GM19240 (cell line): Measurements from ENCODE around the gene PRLH.

Source experiments
- DNase-seq: peaks from one replicate; pipeline ENCODE4 v3.0.0; 2011; ENCODE audit warnings: low spot score; ENCODE audit not compliant: insufficient read length

The PRLH gene

DNA sequence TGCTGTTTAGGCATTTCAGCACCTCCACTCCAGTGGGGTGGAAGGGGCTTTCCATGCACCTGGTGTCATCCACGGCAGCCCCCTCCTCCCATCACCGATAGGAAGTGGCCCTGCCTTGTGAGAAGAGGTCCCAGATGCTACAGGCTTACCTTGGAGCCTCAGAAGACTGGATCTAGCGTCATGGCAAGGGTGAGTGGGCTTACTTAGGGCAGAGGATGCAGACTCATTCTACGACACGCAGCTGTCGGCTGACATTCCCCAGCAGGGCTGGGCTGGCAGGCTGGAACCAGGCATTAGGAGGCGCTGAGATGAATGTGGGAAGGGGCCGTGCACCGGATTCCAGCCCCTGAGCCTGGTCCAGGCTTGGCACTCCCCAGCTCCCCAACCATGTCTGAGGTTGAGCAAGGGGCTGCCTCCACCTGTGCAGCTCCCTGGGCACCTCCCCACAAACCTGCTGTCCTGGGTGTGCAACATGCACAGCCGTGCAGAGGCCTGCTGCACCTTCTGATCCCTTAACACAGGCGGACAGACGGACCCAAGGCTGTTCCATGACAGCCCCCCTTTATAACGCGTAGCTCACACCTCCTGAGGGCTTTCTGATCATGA is 1.7 kb upstream of the PRLH start:
- no peak for DNase-seq

DNA sequence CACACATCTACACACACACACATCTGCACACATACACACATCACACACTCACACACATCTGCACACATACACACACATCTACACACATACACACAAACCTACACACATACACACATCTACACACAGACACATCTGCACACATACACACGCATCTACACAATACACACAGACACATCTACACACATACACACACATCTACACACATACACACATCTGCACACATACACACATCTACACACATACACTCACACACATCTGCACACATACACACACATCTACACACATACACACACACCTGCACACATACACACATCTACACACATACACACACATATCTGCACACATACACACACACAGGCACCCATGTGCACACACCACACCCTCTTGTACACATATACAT is 400 bp upstream of the PRLH start:
- DNase-seq, result no peak

DNA sequence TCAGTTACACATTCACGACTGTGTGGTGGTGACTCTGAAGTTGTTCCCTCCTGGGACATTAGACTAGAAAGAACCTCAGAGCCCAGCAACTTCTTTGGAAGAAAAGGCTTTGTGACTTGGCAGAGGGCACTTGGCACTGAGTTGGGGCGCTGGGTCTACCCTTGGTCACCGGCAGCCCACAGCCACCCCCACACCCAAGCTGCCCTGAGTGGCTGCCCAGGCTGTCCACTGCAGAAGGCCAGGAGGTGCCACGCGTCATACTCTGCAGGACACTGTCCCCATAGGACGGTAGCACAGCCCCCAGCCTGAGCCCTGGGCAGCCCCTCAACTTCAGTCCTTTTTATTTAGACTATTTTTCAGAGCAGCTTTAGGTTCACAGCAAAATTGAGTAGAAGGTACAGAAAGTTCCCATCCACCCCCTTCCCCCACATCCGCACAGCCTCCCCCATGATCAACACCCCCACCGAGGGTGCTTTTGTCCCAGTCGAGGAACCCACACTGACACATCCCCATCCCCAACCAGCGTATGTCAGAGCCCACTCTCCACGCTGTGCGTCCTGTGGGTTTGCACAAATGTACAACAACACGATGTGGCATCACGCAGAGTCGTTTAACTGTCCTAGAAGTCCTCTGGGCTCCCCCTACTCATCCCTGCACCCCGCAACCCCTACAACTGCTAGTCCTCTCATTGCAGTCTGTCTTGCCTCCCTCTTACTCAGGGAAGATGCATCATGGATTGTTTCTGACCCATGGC is 1.1 kb downstream of the PRLH start:
- DNase-seq, result no peak

DNA sequence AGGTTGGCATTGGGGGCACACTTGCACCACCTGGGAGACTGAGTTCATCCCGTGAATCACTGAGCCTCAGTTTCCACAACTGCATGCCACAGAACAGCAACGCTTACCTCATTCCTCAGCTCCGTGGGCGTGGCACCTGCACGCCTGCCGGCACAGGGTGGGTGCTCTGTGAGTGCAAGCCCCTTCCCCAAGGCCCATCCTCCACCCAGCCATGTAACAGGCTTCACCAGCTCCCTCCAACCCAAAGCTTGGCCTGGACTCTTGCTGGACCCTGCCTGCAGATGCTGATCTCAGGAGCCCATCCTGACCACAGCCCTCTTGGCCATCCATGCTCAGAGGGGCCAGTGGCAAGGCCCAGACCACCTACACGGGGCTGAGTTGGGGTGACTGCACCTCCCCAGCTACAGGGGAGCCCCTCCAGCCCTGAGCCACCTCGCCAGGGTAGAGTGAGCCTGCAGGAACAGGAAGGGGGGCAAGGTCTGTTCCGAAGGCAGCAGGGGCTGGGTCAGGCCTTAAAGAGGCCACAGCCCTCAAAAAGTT is 1.8 kb downstream of the PRLH start:
- no peak for DNase-seq

DNA sequence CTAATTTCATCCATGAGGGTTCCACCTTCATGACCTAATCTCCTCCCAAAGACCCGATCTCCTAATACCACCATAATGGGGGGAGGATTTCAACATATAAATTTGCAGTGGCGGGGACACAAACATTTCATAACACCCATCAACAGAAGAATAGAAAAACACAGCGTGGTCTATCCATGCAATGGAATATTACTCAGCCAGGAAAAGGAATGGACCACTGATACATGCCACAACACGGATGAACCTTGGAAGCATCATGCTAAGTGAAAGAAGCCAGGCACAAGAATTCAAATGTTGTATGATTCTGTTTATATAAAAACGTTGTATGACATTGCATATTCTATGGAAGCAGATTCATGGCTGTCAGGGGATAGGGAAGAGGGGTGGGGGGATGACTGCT is 2.7 kb downstream of the PRLH start:
- no peak for DNase-seq

DNA sequence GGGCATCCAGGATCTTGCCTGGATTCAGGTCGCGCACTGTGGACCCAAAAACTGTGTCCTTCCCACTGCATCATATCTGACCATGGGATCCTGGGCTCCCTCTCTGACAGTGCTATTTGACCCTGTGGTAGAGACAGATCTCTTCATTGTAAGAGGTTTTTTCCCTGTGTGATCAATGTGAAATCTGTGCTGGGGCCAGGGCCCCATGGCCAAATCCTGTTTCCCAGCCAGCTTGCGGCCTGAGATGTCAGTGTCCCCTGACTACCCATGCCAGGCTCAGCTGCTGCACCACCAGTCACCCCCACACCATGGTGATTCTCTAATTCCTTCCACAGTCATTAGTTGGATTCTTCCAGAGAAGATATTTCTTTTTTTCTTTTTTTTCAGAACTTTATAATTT is 3.5 kb downstream of the PRLH start:
- no peak for DNase-seq

DNA sequence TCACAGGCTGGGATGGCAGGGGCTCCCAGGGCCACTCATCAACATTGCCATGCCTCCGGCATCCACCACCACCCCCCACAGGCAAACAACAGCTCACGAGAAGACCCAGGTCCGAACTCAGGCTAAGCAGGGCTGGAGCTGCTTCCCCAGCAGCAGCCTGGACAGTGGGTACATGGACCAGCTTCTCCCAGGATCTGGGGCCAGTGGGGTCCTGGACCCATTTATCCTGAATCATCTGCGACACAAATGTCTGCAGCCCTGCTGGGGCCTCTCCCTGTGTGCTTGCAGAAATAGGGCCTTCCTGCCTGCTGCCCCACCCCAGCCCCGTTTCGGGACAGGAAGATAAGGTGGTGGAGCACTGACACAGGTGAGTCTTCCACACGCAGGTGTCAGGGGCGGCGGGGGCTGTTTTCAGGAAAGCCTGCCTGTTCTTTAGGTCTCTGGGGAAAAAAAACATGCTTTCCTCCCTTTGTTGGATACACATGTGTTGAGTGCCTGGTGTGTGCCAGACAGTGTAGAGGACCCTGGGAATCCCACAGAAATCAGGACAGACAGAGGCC is 4.5 kb downstream of the PRLH start:
- DNase-seq, result no peak

DNA sequence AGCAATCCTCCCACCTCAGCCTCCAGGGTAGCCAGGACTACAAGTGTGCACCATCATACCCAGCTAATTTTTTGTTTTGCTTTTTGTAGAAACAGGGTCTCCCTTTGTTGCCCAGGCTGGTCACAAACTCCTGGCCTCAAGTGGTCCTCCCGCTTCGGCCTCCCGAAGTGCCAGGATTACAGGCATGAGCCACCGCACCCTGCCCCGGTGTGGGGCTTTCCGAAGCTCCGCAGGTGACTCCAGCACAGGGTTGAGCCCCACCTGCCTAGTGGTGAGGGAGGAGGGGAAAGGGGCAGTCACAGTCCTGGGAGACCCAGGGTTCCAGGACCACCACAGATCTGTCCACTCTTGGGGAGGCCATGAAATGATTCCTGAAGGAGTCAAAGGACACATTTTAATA is 5.2 kb downstream of the PRLH start:
- DNase-seq, result no peak

DNA sequence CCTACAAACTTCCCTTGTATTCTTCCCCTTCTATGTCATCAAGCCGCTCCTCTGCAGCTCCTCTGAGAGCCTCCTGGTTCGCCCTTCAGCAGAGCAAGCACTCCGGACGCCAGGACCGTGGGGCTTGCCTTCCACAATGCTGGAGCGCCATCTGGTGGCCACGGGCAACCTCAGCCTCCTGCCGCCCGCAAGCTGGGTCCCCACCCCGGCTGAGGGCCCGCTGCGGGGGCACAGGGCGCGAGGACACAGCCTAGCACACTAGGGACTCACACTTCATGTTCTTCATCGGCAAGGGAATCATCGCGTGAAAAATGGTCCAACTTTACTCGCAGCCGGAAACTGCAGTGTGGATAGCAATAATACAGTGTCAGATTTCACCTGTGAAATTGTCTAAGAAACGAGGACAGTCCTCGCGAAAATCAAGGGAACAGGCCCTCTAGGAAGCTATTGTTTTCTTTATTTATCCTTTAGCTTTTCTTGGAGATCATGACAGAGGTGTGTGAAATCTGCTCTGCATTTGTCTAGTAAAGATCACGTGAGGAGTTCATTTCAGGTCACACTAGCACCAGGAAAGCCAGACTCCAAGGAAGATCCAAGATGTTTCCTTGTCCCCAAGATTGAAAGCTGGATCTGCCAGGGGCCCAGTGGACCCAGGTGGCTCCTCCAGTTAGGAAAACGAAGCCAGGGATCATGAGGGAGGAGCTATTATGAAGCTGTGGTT is 5.8 kb downstream of the PRLH start:
- peak; percentile 99 for DNase-seq

DNA sequence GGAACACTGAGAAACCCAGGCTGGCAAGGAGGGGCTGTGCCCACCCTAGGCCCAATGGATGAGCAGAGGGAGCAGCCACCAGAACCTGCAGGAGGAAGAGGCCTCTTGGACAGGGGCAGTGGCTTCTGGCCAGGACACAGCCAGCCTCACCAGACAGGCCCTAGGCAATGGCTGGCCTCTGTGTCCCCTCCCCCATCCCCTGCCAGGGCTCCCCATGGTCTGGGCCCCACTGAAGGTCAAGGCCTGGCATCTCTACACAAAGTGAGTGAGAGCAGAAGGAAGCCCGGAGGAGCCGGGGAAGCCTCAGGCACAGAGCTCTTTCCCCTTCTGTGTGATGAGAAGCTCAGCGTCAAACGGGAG is 6.3 kb downstream of the PRLH start:
- DNase-seq, result no peak

DNA sequence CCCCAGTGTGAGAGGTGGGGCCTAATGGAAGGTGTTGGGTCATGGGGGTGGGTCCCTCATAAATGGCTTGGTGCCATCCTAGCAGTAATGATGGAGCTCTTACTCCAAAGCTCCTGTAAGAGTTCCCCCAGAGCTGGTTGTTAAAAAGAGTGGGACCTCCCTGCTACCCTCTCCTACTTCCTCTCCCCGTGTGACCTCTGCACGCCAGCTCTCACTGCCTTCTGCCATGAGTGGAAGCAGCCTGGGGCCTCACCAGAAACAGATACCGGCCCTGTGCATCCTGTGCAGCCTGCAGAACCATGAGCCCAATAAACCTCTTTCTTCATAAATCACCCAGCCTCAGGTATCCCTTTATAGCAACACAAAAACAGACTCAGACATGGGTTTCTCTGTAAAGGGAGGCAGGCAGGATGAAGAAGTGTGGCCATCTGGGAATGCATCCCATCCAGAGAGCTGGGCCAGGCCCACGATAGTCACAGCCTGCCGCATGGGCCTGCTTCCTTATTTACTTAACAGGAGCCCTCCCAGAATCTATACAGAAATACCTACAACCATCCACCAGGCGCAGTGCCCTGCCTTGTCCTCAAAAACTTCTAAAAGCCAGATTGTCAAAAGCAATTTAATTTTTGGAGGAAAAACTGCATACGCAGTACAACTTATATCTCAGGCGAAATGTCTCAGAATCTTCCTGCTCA is 7.5 kb downstream of the PRLH start:
- no peak for DNase-seq

DNA sequence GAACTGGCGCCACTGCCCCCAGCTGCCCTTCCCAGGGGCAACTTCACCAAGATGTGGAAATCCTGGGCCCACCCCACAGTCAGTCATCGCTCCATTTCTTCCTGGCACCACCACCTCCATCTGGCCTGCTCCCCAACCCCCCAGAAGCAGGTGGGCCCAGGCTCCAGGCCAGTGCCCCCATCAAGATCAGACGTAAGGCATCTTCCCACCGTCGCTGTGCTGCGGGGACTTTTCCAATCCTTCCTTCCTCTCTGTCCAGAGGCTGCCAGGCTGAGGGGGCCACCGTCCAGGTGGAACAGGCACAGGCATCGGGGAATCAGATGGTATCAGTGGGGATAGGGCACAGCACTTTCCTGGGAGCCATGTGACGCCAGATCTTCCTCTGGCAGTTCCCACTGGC is 8.1 kb downstream of the PRLH start:
- DNase-seq, result no peak

DNA sequence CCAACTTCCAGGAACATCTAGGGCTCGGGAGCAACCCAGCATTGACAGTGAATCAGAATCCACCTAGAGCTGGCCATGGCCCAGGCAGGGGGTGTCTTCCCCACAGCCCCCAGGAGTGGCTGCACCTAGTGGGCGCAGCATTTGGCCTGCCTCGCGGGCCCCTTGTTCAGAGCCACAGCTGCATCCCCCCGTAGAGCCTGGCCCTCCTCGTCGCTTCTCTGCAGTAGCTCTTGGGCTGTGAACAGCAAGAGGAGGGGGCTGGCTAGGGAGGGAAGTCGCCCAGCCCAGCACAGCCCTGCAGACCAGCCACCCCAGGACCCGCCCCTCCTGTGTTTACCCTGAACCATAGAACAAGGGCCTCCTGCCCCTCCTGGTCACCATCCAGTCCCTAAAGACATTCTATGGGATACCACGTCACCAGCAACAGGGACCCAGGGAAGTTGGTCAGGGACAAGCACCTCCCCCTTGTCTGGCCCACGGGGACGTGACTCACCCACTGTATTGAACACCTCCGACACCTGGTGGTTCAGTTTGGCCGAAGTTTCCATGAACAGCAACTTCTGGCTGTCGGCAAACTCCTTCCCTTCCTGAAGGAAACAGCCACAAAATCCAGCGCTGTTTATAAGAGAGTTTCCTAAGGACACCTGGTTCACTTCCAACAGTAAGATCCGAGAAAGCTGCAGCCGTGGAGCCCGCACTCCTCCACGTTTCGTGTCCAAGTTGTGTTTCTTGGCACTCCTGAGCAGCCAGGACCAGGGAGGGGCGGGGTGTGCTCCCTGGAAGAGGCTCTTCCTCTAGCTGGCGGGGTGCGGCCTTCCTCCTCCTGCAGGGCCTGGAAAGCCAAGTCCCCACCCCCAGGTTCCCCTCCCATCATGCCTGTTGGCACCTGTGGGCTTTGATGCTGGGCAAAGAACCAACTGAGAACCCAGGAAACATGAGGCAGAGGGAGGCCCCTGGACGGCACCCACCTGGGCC is 8.8 kb downstream of the PRLH start:
- DNase-seq, result no peak

DNA sequence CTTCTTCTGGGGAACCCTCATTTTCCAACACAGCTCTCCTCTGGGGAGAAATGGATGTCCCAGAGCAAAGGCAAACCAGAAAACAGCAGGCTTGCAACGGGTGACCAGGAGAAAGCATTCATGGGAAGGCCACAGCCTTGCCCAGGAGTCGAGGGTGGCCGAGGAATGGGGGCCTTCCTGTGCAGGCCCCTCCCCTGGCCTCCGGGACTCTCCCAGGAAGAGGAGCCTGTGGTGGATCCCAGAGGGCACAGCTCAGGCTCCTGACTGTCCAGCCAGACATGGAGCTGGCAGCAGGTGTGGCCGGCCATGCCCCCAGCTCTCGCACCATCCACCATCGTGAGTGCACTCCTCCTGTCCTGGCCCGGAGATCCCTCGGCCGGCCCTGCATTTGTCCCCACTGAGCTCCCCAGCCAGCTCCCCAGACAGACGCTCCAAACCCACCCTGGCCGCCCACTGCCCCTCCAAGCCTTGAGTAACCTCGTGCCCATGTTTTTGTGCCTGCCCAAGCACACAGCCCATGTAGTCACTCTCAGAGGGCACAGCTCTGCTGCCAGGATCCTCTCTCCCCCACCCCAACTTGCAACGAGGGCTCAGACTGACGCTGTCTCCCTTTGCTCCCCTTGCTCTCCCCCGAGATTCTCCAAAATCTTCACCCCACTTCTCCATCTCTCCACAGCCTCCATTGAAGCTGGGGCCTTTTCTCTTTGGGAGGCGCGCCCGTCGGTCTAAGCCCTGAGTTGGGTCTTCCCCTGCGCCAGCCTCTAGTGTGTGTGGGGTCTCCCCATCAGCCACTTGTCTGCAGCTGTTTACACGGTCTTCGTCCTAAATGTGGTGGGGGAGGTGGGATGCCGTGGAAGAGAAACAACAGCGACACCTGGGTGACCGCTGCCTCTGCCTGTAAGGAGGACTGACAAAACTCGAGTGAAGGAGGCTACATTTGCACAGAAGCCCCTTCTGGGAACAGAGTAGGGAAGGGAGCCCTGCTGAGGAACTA is 9.8 kb downstream of the PRLH start:
- DNase-seq, result no peak

DNA sequence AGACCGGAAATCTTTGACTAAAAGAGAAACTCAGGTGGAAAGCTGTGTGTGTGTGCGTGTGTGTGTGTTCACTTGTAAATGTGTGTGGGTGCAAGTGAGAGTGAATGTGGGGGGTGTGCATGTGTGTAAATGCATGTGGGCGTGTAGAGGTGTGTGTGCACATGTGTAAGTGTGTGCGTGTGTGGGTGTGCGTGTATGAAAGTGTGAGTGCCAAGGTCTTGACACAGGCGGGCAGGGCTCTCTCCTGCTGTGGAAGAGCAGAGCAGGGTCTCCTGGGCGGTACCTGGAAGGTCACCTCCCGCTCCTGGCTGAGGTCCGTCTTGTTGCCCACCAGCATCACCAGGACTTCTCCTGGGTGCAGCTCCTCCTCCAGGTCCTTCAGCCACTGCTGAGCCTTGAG is 10.6 kb downstream of the PRLH start:
- no peak for DNase-seq

DNA sequence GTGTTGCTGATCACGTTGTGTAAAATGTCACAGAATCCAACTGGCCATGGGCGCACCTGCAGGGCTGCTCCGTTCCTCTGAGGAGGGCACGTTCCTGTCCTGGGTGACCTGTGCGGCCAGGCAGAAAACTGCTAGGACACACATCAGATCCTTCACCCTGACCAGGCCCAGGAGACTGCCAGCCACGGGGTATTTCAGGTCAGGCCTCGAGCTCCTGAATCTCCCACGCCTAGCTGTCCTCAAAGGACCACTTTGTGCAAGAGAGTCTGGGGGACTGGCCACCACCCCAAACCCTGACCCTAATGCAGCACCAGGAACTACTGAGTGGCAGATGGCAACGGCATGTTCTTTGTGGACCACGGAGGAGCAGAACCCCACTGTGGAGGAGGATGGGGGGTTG is 11.1 kb downstream of the PRLH start:
- DNase-seq, result no peak

DNA sequence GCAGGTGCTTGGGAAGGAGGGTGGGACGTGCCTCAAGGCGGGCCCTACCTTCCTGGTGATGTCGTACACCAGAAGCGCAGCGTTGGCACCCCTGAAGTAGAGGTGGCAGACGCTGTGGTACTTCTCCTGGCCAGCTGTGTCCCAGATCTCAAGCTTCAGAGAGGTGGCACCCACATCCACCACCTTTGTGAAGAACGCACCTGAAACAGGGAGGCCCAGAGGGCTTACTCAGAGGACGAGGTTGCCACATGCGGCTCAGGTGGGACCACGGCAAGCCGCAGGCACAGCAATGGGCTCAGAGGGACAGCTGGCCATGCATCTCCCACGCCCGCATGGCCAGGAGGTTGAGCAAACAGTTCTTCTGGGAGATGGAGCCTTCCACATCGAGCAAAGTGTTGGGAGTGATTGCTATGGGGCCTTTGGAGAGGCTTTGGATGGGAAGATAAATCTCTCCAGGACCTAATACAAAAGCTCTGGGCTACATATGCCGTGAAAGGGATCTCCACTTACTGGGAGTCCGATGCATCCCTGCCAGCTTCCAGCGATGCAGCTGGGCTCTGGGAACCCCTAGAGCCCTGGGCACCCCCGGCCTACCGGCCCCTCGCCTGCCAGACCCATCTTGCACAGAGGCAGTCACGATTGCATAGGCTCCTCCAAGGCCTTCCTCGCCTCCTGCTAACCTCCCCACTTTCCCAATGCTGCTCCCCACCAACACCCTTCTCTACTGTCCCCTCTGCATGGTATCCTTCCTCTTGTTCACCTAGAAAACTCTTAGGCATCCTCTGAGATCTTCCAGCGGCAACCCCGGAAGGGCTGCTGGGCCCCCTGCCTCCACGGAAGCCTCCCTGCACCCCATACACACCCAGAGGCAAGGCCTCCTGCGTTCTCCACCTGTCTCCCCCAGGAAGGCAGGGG is 11.8 kb downstream of the PRLH start:
- no peak for DNase-seq

DNA sequence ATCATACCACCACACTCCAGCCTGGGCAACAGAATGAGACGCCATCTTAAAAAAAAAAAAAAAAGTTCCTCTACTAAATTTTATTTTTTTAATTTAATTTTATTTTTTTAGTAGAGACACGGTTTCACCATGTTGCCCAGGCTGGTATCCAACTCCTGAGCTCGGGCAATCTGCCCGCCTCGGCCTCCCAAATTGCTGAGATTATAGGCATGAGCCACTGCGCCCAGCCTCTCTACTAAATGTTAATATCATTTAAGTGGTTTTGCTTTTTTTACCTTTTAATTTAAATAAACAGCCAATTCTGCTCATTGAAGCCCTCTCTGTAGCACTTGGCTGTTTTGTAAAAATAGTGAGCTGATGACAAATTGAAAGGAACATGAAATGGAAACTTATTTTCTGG is 15.0 kb downstream of the PRLH start:
- no peak for DNase-seq
